SU-DHL-6 (cell line): ENCODE measurements around the gene PRICKLE2.

Experiments
- EZH2phosphoT487 ChIP-seq: fragments of 200-600 bp; sonication (generic), shearing (Covaris generic); conservative IDR thresholded peaks from 2 replicates; pipeline ENCODE4 v1.6.1; 2018; ENCODE audit warnings: mild to moderate bottlenecking, antibody characterized with exemption, low read length, moderate library complexity, mixed read lengths
- TF ChIP-seq, protein P1 (sequence below): fragments of 200-600 bp; sonication (generic); IDR thresholded peaks from one replicate; pipeline ENCODE4 v1.5.1; 2017; ENCODE audit warnings: antibody characterized with exemption, mild to moderate bottlenecking, low read length, moderate library complexity; ENCODE audit not compliant: insufficient read depth, poor library complexity, severe bottlenecking

DNA sequence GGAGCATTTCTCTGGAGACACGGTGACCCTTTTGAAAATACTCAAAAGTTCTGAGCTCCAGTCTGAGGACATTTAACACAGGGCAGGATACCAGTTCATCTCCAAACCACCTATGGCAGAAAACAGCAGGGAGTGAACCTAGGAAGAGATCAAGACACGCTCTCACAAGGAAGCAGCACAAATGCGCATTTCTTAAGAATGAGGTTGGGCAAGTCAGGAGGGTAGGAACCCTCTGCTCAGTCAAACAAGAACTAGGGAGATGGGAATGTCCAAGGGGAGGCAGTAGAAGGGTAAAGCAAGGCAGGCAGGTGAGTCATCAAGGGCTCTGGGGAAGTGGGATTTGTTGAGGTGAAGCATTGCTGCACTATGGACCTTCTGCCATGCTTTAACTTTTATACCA, 141.7 kb downstream of the PRICKLE2 start:
- TF ChIP-seq, protein P1, sequence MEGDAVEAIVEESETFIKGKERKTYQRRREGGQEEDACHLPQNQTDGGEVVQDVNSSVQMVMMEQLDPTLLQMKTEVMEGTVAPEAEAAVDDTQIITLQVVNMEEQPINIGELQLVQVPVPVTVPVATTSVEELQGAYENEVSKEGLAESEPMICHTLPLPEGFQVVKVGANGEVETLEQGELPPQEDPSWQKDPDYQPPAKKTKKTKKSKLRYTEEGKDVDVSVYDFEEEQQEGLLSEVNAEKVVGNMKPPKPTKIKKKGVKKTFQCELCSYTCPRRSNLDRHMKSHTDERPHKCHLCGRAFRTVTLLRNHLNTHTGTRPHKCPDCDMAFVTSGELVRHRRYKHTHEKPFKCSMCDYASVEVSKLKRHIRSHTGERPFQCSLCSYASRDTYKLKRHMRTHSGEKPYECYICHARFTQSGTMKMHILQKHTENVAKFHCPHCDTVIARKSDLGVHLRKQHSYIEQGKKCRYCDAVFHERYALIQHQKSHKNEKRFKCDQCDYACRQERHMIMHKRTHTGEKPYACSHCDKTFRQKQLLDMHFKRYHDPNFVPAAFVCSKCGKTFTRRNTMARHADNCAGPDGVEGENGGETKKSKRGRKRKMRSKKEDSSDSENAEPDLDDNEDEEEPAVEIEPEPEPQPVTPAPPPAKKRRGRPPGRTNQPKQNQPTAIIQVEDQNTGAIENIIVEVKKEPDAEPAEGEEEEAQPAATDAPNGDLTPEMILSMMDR: no peak
- no peak for TF ChIP-seq EZH2phosphoT487
